Stimulated activated CD4-positive, alpha-beta T cell treated with anti-CD3 and anti-CD28 coated beads, TNF-alpha, amount 100 ng/mL, for 24 hours (primary cell): ENCODE results near the gene TMEM45B.
"Not testable (repeated sequence)": the region's sequence is repeated elsewhere in the genome, so short reads cannot be mapped to it uniquely, and the experiment has no call there.

Experiments
- DNase-seq, 3 experiments: peaks; one replicate each; pipeline ENCODE4 v3.0.0-alpha.2; 2020; ENCODE audit warnings: low read depth in 3 of 3

The TMEM45B gene

GRCh38 chr11:129852125-129852740 is 36.6 kb downstream of the TMEM45B start:
- no peak for DNase-seq

- peak in 2 of 3 experiments; percentile 18 to 24 for DNase-seq
Observed at GRCh38 chr11:129853518-129854231, 38.0 kb downstream of the TMEM45B start.

GRCh38 chr11:129854232-129854805 is 38.7 kb downstream of the TMEM45B start:
- DNase-seq: no peak

GRCh38 chr11:129855086-129855485 is 39.4 kb downstream of the TMEM45B start:
- no peak for DNase-seq

- DNase-seq: no peak
Observed at GRCh38 chr11:129856036-129856435, 40.4 kb downstream of the TMEM45B start.

GRCh38 chr11:129861702-129862522 is 46.3 kb downstream of the TMEM45B start:
- DNase-seq: no peak

GRCh38 chr11:129864811-129865210 is 49.2 kb downstream of the TMEM45B start:
- no peak for DNase-seq

- no peak for DNase-seq
Observed at GRCh38 chr11:129865701-129866100, 50.1 kb downstream of the TMEM45B start.

GRCh38 chr11:129866311-129866710 is 50.7 kb downstream of the TMEM45B start:
- DNase-seq: no peak

- DNase-seq: not testable (repeated sequence)
Observed at GRCh38 chr11:129868626-129869025, 53.0 kb downstream of the TMEM45B start.

- no peak for DNase-seq
Observed at GRCh38 chr11:129871914-129872313, 56.3 kb downstream of the TMEM45B start.

- DNase-seq: no peak
Observed at GRCh38 chr11:129880311-129880710, 64.7 kb downstream of the TMEM45B start.

- peak in 2 of 3 experiments; percentile 15 to 36 for DNase-seq
Observed at GRCh38 chr11:129881570-129882170, 66.0 kb downstream of the TMEM45B start.

- DNase-seq: no peak
Observed at GRCh38 chr11:129884581-129884980, 68.9 kb downstream of the TMEM45B start.

GRCh38 chr11:129885381-129885780 is 69.7 kb downstream of the TMEM45B start:
- no peak for DNase-seq

- DNase-seq: no peak
Observed at GRCh38 chr11:129888451-129888850, 72.8 kb downstream of the TMEM45B start.

GRCh38 chr11:129894278-129895125 is 78.9 kb downstream of the TMEM45B start:
- DNase-seq: no peak

- DNase-seq: peak; percentile 78 to 86 (median 84)
Observed at GRCh38 chr11:129895126-129896041, 79.7 kb downstream of the TMEM45B start, which contains the start of gene NFRKB. Gene NFRKB, minus strand, starts transcription at chr11:129895578. Its CDS starts 2,729 bp downstream, at chr11:129892849.

GRCh38 chr11:129896062-129896461 is 80.4 kb downstream of the TMEM45B start:
- no peak for DNase-seq

- DNase-seq: no peak
Observed at GRCh38 chr11:129905402-129905801, 89.8 kb downstream of the TMEM45B start.
